KMS-11 (cell line): Measurements from ENCODE around the gene PPP2R5A.

Experiments
- H2AFZ ChIP-seq: fragments of 200-600 bp; sonication (generic); 2 replicates; pipeline ENCODE4 v1.6.1; 2016; ENCODE audit warnings: antibody characterized with exemption, mixed run types, low read depth
- H3K27ac ChIP-seq: fragments of 200-600 bp; sonication (generic); 2 replicates; pipeline ENCODE4 v1.6.1; 2016; ENCODE audit warnings: mild to moderate bottlenecking, mixed run types
- H3K27me3 ChIP-seq: fragments of 200-600 bp; sonication (generic); 2 replicates; pipeline ENCODE4 v1.6.1; 2017; ENCODE audit warnings: mild to moderate bottlenecking, low read depth, mixed run types, moderate library complexity; ENCODE audit not compliant: insufficient read depth
- H3K36me3 ChIP-seq: fragments of 200-600 bp; sonication (generic); 2 replicates; pipeline ENCODE4 v1.6.1; 2017; ENCODE audit warnings: mild to moderate bottlenecking, mixed run types; ENCODE audit not compliant: insufficient read depth
- H3K4me1 ChIP-seq: fragments of 200-600 bp; sonication (generic); 2 replicates; pipeline ENCODE4 v1.6.1; 2016; ENCODE audit warnings: mild to moderate bottlenecking, low read depth, mixed run types; ENCODE audit not compliant: poor library complexity, severe bottlenecking
- H3K4me2 ChIP-seq: fragments of 200-600 bp; sonication (generic); 2 replicates; pipeline ENCODE4 v1.7.0; 2016; ENCODE audit warnings: mild to moderate bottlenecking, mixed run types
- H3K4me3 ChIP-seq: fragments of 200-600 bp; sonication (generic); IDR thresholded peaks from 2 replicates; pipeline ENCODE4 v1.6.1; 2017; ENCODE audit warnings: low read depth, low read length, mixed read lengths; ENCODE audit not compliant: insufficient read depth
- H3K79me2 ChIP-seq: fragments of 200-600 bp; sonication (generic); 2 replicates; pipeline ENCODE4 v1.6.1; 2016; ENCODE audit warnings: low read depth, mixed run types; ENCODE audit not compliant: insufficient read depth
- H3K9ac ChIP-seq: fragments of 200-600 bp; sonication (generic); 2 replicates; pipeline ENCODE4 v1.6.1; 2016; ENCODE audit warnings: mild to moderate bottlenecking, mixed run types
- H4K20me1 ChIP-seq: fragments of 200-600 bp; sonication (generic); 2 replicates; pipeline ENCODE4 v1.6.1; 2016; ENCODE audit warnings: mild to moderate bottlenecking, mixed run types; ENCODE audit not compliant: insufficient read depth
- TF ChIP-seq, protein P1 (sequence below): fragments of 200-600 bp; sonication (generic); conservative IDR thresholded peaks from 2 replicates; pipeline ENCODE4 v1.6.1; 2017; ENCODE audit warnings: low read depth, mild to moderate bottlenecking, antibody characterized with exemption, low read length, moderate library complexity, mixed read lengths

Gene PPP2R5A

DNA sequence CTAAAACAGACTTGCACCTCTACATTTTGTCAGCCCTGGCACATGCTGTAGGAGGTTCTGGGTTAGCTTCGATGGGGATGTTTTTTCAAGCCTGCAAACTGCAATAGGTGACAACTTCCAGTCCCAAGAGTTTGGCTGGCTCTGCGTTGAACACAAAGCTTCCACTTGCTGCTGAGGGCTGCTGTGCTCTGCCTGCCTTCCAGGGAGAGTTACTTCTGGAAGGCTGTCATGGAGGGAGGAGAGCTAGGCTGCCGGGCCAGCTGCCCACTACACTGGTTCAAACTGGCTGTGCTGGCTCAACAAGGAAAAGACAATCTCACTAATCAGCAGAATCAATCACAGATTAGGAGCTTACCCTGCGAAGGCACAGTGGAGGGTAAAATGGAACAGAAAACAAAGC is 46.7 kb upstream of the PPP2R5A start:
- H3K27ac ChIP-seq, result no peak overlapping the region
- no peak overlapping the region; the same call in 1 of the 2 replicates for H3K4me2 ChIP-seq
- H3K79me2 ChIP-seq, result no peaks in the 10 kb centered on the region
- H3K4me3 ChIP-seq, result no peak overlapping the region
- H3K9ac ChIP-seq, result no peak overlapping the region
- 0 out of 2 replicates have a peak overlapping the region, but pooled peaks have one; percentile 4 for H2AFZ ChIP-seq
- H3K27me3 ChIP-seq, result no peaks in the 10 kb centered on the region
- no peaks in the 10 kb centered on the region for H4K20me1 ChIP-seq
- TF ChIP-seq, protein P1, sequence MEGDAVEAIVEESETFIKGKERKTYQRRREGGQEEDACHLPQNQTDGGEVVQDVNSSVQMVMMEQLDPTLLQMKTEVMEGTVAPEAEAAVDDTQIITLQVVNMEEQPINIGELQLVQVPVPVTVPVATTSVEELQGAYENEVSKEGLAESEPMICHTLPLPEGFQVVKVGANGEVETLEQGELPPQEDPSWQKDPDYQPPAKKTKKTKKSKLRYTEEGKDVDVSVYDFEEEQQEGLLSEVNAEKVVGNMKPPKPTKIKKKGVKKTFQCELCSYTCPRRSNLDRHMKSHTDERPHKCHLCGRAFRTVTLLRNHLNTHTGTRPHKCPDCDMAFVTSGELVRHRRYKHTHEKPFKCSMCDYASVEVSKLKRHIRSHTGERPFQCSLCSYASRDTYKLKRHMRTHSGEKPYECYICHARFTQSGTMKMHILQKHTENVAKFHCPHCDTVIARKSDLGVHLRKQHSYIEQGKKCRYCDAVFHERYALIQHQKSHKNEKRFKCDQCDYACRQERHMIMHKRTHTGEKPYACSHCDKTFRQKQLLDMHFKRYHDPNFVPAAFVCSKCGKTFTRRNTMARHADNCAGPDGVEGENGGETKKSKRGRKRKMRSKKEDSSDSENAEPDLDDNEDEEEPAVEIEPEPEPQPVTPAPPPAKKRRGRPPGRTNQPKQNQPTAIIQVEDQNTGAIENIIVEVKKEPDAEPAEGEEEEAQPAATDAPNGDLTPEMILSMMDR, result no peak
- H3K4me1 ChIP-seq, result peaks cover 43% of the 10 kb centered on the region
- no peaks in the 10 kb centered on the region for H3K36me3 ChIP-seq

DNA sequence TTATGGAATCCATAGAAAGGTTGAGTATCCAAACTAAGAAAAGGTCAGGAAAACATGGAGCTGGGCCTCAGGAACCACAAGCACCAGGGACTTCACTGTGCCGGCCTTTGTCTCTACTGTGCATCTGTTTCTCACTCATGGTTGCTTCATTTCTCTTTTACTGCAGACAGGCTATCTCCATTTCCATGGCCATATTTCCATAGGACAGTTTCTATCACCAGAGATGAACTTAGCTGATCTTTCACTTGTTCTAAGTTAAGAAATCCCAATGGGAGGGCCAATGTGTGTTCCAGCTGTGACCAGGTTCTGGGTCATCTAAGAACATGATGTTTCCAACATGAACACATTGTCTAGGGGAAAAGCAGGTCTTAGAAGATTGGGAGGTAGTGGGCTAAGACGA is 43.7 kb upstream of the PPP2R5A start:
- Histone ChIP-seq H3K4me2 (no peak overlapping the region), H3K79me2 (no peaks in the 10 kb centered on the region), H3K4me3 (no peak overlapping the region), H4K20me1 (no peaks in the 10 kb centered on the region), H3K4me1 (peaks cover 25% of the 10 kb centered on the region), H3K9ac (no peak overlapping the region), H2AFZ (no peak overlapping the region), H3K27me3 (no peaks in the 10 kb centered on the region), H3K36me3 (no peaks in the 10 kb centered on the region), H3K27ac (no peak overlapping the region)
- TF ChIP-seq, protein P1, result no peak

DNA sequence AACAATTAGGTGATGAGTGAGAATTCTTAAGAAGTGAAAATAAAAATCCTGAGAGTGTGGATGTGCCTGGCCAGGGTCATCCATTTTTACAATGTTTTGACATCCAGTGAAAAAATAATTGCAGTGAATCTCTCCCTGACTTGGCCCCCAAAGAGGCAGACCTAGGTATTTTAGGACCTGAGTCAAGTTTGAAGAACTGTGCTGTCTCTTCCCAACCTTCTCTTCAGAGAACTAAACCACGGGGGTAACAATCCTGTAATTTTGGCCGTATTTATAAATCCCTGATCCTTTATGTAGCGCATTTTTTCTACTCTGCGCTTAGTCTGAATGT is 43.3 kb upstream of the PPP2R5A start:
- Histone ChIP-seq H3K9ac (no peak overlapping the region), H3K36me3 (no peaks in the 10 kb centered on the region), H3K4me3 (no peak overlapping the region), H3K4me2 (no peak overlapping the region), H3K27me3 (no peaks in the 10 kb centered on the region), H2AFZ (no peak overlapping the region), H3K4me1 (peaks cover 21% of the 10 kb centered on the region), H3K79me2 (no peaks in the 10 kb centered on the region), H4K20me1 (no peaks in the 10 kb centered on the region), H3K27ac (no peak overlapping the region)
- TF ChIP-seq, protein P1, result no peak

DNA sequence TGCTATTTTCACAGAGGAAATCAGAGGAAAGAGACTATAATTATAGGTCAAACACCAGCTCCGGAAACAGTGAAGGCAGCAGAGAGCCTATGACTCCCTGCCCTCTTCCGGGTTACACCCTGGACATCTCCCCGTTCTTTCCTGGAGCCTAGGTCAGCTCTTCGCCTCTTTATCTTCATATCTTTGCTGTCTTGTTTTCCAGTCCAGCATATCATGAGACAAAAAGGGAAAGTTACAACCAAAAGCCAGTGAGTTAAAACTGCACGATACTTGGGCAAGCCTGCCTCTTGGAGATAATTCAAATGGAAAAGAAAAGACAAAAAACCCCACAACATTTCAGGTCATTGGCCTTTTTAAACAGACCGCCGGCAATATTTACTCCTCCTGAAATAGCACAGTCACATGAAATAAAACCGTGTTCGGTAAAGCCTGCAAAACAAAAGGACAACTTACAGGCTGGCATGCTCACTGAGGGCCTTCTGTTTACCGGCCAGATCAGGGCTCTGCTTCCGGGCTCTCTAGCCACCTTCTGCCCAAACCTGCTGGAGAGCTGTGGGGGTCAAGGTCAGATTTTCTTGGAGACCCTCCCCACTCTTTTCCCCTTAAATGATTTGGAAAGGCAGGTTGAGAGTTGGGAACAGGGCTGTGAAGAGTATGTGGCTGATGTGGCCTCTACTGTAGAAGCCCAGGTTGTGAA is 42.8 kb upstream of the PPP2R5A start:
- Histone ChIP-seq H3K27me3 (no peaks in the 10 kb centered on the region), H2AFZ (no peak overlapping the region), H3K4me2 (no peak overlapping the region), H3K79me2 (no peaks in the 10 kb centered on the region), H3K27ac (no peak overlapping the region), H3K4me3 (no peak overlapping the region), H3K4me1 (peaks cover 16% of the 10 kb centered on the region), H3K36me3 (no peaks in the 10 kb centered on the region), H4K20me1 (no peaks in the 10 kb centered on the region), H3K9ac (no peak overlapping the region)
- TF ChIP-seq, protein P1, result no peak
